Endodermal cell (in vitro differentiated cells): ENCODE data around the gene NAT8. TPM values are rescaled to one million over a fixed set of nuclear protein-coding genes. Genes with fewer than 3 reads are reported as not detected.

Experiments
- DNase-seq: peaks from one replicate; pipeline ENCODE4 v3.0.0-alpha.2; 2017
- H3K27ac ChIP-seq: 2 replicates; pipeline ENCODE4 v1.5.1; 2013; ENCODE audit warnings: mild to moderate bottlenecking, low read depth, low read length, moderate library complexity
- H3K27me3 ChIP-seq: 2 replicates; pipeline ENCODE4 v1.6.1; 2013; ENCODE audit warnings: mild to moderate bottlenecking, low read length, moderate library complexity; ENCODE audit not compliant: insufficient read depth, control insufficient read depth, poor library complexity, severe bottlenecking
- H3K36me3 ChIP-seq: 2 replicates; pipeline ENCODE4 v1.7.0; 2013; ENCODE audit warnings: mild to moderate bottlenecking, low read length, moderate library complexity; ENCODE audit not compliant: control insufficient read depth, insufficient read depth
- H3K4me1 ChIP-seq: one replicate; pipeline ENCODE4 v1.7.0; 2013; ENCODE audit warnings: low read length; ENCODE audit not compliant: control insufficient read depth, insufficient read depth
- H3K4me3 ChIP-seq: 2 replicates; pipeline ENCODE4 v1.5.1; 2013; ENCODE audit warnings: mild to moderate bottlenecking, low read length, moderate library complexity
- H3K9ac ChIP-seq: 2 replicates; pipeline ENCODE4 v1.6.1; 2013; ENCODE audit warnings: mild to moderate bottlenecking, low read length, moderate library complexity; ENCODE audit not compliant: poor library complexity, severe bottlenecking; ENCODE audit errors: extremely low read depth
- H3K9me3 ChIP-seq: 2 replicates; pipeline ENCODE4 v1.6.1; 2013; ENCODE audit warnings: mild to moderate bottlenecking, low read length, moderate library complexity; ENCODE audit not compliant: control insufficient read depth
- H3K27ac Mint-ChIP-seq: 2 replicates; pipeline ENCODE4 v1.8.0; 2020; ENCODE audit warnings: mixed read lengths
- H3K27me3 Mint-ChIP-seq: 2 replicates; pipeline ENCODE4 v1.8.0; 2021; ENCODE audit warnings: mild to moderate bottlenecking, mixed read lengths; ENCODE audit not compliant: insufficient read depth
- H3K36me3 Mint-ChIP-seq: 2 replicates; pipeline ENCODE4 v1.8.0; 2020; ENCODE audit warnings: low read depth, mixed read lengths
- H3K4me1 Mint-ChIP-seq: 2 replicates; pipeline ENCODE4 v1.8.0; 2020; ENCODE audit warnings: mixed read lengths
- H3K4me3 Mint-ChIP-seq: 2 replicates; pipeline ENCODE4 v1.8.0; 2020; ENCODE audit warnings: mild to moderate bottlenecking, moderate library complexity, mixed read lengths
- H3K9me3 Mint-ChIP-seq: 2 replicates; pipeline ENCODE4 v1.8.0; 2020; ENCODE audit warnings: mild to moderate bottlenecking, mixed read lengths
- WGBS, 2 experiments: methylation state at CpG; one replicate each; pipeline versions ENCODE4 v1.1.5 to v1.1.7; 2013; ENCODE audit warnings: missing lambda C conversion rate in 2 of 2, mixed read lengths in 1 of 2; ENCODE audit not compliant: insufficient coverage in 1 of 2, insufficient read length in 1 of 2; 5-methylcytosine and 5-hydroxymethylcytosine counted together
- total RNA-seq, 2 donors: library from RNA; stranded (reverse); fragmentation: NEBNext Ultra II Directional in 1 of 2; extraction: Animal tissue kit (Norgen Biotek cat#: 25700) in 1 of 2; gene quantifications; 2 replicates in 1 of 2; 3 replicates in 1 of 2; pipeline ENCODE4 v1.2.1, GENCODE V29; 2021
- TF ChIP-seq, protein P1 (sequence below): fragments of 200-600 bp; sonication (generic); conservative IDR thresholded peaks from 2 replicates; pipeline ENCODE4 v1.5.0; 2021; ENCODE audit warnings: antibody characterized with exemption, mild to moderate bottlenecking

Gene NAT8
- total RNA-seq, 2 donors from 2014 or later: not detected

DNA sequence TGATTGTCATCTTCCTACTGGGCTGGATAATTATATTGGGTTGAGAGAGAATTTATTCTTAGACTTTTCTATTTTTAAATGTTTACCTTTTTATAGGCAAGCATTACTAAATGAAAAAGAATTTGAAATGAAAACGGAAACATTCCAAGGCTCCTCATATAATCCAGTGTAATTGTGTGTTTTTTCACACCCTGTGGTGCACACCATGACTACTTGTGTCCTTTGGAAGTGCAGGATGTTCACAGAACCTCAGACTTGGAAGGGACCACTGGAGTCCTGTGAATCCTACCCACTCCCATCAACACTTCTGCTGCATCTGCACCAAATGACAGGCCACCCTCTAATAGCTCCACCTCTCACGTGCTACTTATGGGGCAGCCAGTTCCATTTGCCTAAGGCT is 48.0 kb downstream of the NAT8 start:
- H3K27me3 Mint-ChIP-seq: no peaks in the 10 kb centered on the region
- no peak overlapping the region for H3K4me3 Mint-ChIP-seq
- DNase-seq: no peak
- Histone ChIP-seq H3K9me3 (peaks cover 9% of the 10 kb centered on the region), H3K4me3 (no peak overlapping the region), H3K9ac (no peak overlapping the region), H3K27me3 (no peaks in the 10 kb centered on the region), H3K27ac (no peak overlapping the region), H3K4me1 (no peaks in the 10 kb centered on the region), H3K36me3 (peaks cover 11% of the 10 kb centered on the region)
- TF ChIP-seq, protein P1, sequence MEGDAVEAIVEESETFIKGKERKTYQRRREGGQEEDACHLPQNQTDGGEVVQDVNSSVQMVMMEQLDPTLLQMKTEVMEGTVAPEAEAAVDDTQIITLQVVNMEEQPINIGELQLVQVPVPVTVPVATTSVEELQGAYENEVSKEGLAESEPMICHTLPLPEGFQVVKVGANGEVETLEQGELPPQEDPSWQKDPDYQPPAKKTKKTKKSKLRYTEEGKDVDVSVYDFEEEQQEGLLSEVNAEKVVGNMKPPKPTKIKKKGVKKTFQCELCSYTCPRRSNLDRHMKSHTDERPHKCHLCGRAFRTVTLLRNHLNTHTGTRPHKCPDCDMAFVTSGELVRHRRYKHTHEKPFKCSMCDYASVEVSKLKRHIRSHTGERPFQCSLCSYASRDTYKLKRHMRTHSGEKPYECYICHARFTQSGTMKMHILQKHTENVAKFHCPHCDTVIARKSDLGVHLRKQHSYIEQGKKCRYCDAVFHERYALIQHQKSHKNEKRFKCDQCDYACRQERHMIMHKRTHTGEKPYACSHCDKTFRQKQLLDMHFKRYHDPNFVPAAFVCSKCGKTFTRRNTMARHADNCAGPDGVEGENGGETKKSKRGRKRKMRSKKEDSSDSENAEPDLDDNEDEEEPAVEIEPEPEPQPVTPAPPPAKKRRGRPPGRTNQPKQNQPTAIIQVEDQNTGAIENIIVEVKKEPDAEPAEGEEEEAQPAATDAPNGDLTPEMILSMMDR: no peak
- H3K36me3 Mint-ChIP-seq: peaks cover 15% of the 10 kb centered on the region
- no peak overlapping the region for H3K27ac Mint-ChIP-seq
- WGBS, 2 experiments: 80 to 92% methylated on average over 1 to 2 of the region's 2 CpGs
- H3K4me1 Mint-ChIP-seq: no peaks in the 10 kb centered on the region
- peaks cover 12% of the 10 kb centered on the region for H3K9me3 Mint-ChIP-seq

DNA sequence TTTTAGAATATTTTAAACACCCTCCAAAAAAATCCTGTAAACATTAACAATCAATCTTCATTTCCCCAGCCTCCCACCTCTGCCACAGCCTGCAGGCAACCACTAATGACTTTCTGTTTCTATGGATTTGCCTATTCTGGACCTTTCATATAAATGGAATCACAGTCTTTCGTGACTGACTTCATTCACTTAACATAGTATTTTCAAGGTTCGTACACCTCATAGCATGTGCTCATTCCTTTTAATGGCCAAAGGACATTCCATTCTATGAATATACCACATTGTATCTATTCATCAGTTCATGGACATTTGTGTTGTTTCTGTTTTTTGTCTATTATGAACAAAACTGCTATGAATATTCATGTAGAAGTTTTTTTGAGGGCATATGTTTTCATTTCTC is 48.5 kb downstream of the NAT8 start:
- Histone ChIP-seq H3K9me3 (peaks cover 9% of the 10 kb centered on the region), H3K9ac (no peak overlapping the region), H3K4me3 (no peak overlapping the region), H3K4me1 (no peaks in the 10 kb centered on the region), H3K36me3 (peaks cover 12% of the 10 kb centered on the region), H3K27ac (no peak overlapping the region), H3K27me3 (no peaks in the 10 kb centered on the region)
- no peak for DNase-seq
- Mint-ChIP-seq H3K36me3 (peaks cover 15% of the 10 kb centered on the region), H3K27ac (no peak overlapping the region), H3K9me3 (peaks cover 12% of the 10 kb centered on the region), H3K4me1 (peaks cover under 1% of the 10 kb centered on the region), H3K4me3 (no peak overlapping the region), H3K27me3 (no peaks in the 10 kb centered on the region)
- WGBS, 2 experiments: 95 to 100% methylated on average over 1 to 2 of the region's 2 CpGs
- TF ChIP-seq, protein P1: no peak

Other genes with a start within 250 kb of the NAT8 start
- 10 to 100 TPM; 37.9 to 42.7 TPM for gene TPRKB, start 94.9 kb upstream of the NAT8 start, total RNA-seq
- gene DUSP11, start 137.7 kb upstream of the NAT8 start, total RNA-seq: 10 to 100 TPM; 18.8 to 23.0 TPM
- not detected for gene C2orf78, start 141.8 kb upstream of the NAT8 start, total RNA-seq
- 10 to 100 TPM; 41.6 to 42.4 TPM for gene STAMBP, start 186.5 kb upstream of the NAT8 start, total RNA-seq